WI38 (cell line): ENCODE measurements around the gene STEAP4.
"Not testable (repeated sequence)": the region's sequence is repeated elsewhere in the genome, so short reads cannot be mapped to it uniquely, and the experiment has no call there.

Source experiments
- H3K4me3 ChIP-seq: 2 replicates; pipeline ENCODE4 v1.5.1; 2011; ENCODE audit warnings: low read depth, mild to moderate bottlenecking, control low read depth, low read length
- TF ChIP-seq, protein P1 (sequence below): IDR thresholded peaks from 2 replicates; pipeline ENCODE4 v1.5.1; 2012; ENCODE audit warnings: low read depth, mild to moderate bottlenecking, control low read depth, low read length

STEAP4 gene

DNA sequence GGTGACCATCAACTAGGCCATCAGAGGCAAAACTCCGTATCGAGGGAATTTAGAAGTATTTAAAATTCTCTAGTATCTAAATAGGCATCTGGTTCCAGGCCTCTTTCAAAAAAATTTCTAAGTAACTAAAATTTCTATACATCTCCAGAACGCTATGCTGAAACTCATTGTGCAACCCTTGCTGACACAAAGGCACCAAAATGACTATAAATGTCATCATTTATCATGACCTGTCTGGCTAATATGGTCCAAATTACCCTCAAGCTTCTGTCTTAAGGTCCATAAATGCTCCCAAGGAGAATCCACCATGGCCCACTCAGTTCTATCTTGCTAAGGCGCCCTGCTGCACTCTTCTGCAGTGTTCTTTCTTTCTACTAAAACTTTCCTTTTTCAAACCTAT, 16.2 kb downstream of the STEAP4 start:
- TF ChIP-seq, protein P1, sequence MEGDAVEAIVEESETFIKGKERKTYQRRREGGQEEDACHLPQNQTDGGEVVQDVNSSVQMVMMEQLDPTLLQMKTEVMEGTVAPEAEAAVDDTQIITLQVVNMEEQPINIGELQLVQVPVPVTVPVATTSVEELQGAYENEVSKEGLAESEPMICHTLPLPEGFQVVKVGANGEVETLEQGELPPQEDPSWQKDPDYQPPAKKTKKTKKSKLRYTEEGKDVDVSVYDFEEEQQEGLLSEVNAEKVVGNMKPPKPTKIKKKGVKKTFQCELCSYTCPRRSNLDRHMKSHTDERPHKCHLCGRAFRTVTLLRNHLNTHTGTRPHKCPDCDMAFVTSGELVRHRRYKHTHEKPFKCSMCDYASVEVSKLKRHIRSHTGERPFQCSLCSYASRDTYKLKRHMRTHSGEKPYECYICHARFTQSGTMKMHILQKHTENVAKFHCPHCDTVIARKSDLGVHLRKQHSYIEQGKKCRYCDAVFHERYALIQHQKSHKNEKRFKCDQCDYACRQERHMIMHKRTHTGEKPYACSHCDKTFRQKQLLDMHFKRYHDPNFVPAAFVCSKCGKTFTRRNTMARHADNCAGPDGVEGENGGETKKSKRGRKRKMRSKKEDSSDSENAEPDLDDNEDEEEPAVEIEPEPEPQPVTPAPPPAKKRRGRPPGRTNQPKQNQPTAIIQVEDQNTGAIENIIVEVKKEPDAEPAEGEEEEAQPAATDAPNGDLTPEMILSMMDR = no peak
- no peak overlapping the region for H3K4me3 ChIP-seq

DNA sequence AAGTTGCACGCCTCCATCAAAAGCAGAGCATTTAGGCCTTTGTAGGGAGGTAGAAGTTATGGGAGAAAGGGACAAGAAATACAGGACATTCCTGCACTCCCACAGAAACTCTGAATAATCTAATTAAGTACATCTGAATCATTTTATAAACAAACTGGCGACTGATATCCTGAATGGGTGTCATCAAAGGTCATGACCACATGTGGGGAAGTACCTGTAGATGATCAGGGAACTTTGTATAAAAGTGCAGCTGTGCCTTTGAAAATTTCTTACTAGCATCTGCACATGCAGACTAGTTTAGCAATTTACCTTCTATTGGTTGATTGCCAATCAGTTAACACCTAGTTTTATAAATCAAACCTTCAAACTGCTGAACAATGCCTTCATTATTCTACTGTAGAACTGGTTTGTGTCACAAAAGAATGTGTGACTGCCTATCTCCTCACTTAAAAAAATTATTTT, 17.1 kb downstream of the STEAP4 start:
- TF ChIP-seq, protein P1 = no peak

DNA sequence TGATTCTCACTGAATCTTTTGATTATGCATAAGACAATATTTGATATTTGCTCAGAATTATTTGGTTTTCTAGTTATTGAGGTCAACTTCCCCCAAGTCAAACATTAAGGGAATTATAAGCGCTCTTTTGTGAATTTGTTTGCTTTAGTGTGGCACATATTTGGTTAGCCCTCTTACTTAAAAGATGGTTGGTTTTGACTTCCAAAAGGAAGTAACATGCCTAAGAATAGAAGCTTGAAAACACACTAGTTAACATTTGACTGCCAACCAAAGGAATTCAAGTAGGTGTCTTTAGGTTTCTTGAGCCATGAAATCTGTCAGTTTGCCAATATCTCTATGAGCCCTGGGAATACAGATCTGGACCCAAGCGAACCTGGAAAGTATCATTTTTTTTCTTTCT, 24.9 kb downstream of the STEAP4 start:
- no peak overlapping the region for H3K4me3 ChIP-seq
- TF ChIP-seq, protein P1 = no peak

More for the DNA sequence above, 17.1 kb downstream of the STEAP4 start:
- no peak overlapping the region for H3K4me3 ChIP-seq

DNA sequence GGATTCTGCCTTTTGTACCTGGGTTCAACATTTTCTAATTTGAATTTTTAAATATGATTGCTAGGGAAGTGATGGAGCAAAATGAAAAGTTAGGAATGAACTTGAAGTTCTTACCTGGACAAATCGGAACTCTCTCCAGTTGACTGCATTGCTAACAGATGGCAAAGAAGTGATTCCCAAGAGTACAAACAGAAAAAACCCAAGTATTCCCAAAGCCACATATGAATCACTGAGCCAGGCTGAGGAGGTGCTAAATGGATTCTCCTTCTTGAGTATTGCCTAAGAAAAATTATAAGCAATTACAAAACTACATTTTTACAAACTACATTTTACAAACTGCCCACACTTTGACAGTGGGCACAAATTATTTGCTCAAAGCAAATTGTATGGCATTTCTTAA, 25.9 kb downstream of the STEAP4 start:
- no peak overlapping the region for H3K4me3 ChIP-seq
- TF ChIP-seq, protein P1 = no peak

DNA sequence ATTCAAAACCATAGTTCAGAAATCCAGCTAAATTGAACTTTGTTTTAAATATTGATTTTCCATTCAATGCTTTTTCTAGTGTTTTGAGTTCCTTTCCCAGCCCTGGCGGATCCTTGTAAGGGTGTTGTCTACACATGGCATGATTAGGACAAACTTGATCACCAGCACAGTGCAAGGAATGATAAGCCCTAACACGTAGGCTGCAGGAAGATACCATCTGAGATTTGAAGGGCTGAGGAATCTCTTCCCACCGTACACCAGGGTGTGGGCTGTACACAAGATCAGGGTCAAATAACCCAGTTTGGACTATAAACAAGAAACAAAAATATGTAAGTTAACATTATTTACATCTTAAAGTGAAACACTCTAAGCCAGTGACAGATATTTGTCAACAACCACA, 27.4 kb downstream of the STEAP4 start:
- no peak overlapping the region for H3K4me3 ChIP-seq
- TF ChIP-seq, protein P1 = no peak

DNA sequence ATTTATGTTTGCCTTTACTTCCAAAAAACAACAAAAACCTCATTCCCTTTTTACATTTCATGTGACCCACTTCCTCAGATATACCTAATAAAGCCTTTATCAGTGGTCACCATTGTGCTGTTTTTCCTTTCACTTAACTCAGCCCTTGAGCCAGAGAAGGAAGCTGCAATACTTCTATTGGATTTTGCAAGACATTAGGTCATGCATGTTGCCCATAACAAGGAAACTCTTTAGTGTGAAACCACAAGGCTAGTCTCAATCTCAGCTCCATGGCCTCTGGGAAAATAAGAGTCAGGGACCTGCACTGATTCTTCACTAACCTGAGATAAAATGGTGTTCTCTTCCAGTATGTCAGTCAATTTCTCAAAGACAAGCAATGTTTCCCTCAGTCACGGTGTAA, 27.8 kb downstream of the STEAP4 start:
- H3K4me3 ChIP-seq = no peak overlapping the region
- TF ChIP-seq, protein P1 = no peak

DNA sequence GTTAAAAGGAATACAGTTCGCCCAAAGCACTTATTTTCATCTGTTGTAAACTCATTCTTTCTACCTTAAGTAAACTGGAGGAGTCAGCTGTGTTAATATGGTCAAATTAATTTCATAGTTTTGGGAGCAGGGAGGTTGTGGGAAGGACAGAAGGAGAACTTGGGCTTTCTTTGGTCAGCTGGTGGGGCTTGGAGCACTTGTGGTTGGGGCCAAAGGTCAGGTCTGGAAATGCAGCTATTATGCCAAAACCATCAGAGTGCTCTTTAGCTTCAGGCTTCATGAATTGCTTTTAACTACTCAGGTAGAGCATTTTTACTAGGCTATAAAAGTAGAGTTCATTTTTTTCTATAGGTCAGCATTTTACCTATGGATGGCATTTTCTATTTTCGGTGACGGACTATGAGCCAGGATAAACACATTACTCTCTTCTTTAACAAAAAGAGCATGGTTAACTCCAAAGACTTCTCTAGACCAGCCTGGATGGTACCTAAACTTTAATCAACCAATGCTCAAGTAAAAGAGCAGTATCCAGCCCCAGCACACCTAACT, 30.0 kb downstream of the STEAP4 start:
- TF ChIP-seq, protein P1 = no peak
- H3K4me3 ChIP-seq = no peak overlapping the region

DNA sequence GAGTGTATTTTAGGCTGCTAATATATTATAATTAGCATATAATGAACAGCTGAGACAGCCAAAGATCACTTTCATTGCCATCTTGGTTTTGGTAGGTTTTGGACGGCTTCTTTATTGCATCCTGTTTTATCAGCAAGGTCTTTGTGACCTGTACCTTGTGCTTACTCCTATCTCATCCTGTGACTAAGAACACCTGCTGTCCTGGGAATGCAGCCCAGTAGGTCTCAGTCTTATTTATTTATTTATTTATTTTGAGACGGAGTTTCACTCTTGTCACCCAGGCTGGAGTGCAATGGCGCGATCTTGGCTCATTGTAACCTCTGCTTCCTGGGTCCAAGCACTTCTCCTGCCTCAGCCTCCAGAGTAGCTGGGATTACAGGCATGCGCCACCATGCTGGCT, 31.8 kb downstream of the STEAP4 start:
- H3K4me3 ChIP-seq = not testable (repeated sequence)
